GM21529 (cell line): ENCODE data around the gene ZNF628.

Source experiments
- ATAC-seq: cut with Tn5 transposase; IDR thresholded peaks from one replicate; pipeline ENCODE4 v1.9.1; 2021; ENCODE audit not compliant: unreplicated experiment

The ZNF628 gene

GRCh38 chr19:55464662-55465054 lies 11.8 kb upstream of the ZNF628 start, which contains the start of gene C19orf85:
Gene C19orf85 (minus strand): TSS chr19:55464751. CDS start chr19:55464554, 197 bp downstream.
- no peak for ATAC-seq

GRCh38 chr19:55465460-55466240 lies 10.8 kb upstream of the ZNF628 start:
- ATAC-seq, result no peak

GRCh38 chr19:55466241-55466614 lies 10.2 kb upstream of the ZNF628 start:
- no peak for ATAC-seq

GRCh38 chr19:55467236-55468053 lies 9.0 kb upstream of the ZNF628 start:
- no peak for ATAC-seq

GRCh38 chr19:55468054-55468393 lies 8.4 kb upstream of the ZNF628 start:
- no peak for ATAC-seq

GRCh38 chr19:55471266-55471665 lies 5.2 kb upstream of the ZNF628 start:
- no peak for ATAC-seq

GRCh38 chr19:55472463-55472862 lies 4.0 kb upstream of the ZNF628 start:
- ATAC-seq, result no peak

- ATAC-seq, result no peak
Observed at GRCh38 chr19:55473225-55474012, 3.0 kb upstream of the ZNF628 start.

- ATAC-seq, result no peak
Observed at GRCh38 chr19:55474269-55475265, 1.9 kb upstream of the ZNF628 start.

GRCh38 chr19:55477905-55478304 lies 1.5 kb downstream of the ZNF628 start:
- ATAC-seq, result no peak

GRCh38 chr19:55478364-55478763 lies 1.9 kb downstream of the ZNF628 start:
- no peak for ATAC-seq

GRCh38 chr19:55479045-55479444 lies 2.6 kb downstream of the ZNF628 start:
- ATAC-seq, result no peak

- no peak for ATAC-seq
Observed at GRCh38 chr19:55479451-55480230, 3.2 kb downstream of the ZNF628 start.

- ATAC-seq, result no peak
Observed at GRCh38 chr19:55481148-55481793, 4.9 kb downstream of the ZNF628 start.

- ATAC-seq, result no peak
Observed at GRCh38 chr19:55481794-55482155, 5.4 kb downstream of the ZNF628 start.

- ATAC-seq, result no peak
Observed at GRCh38 chr19:55482156-55482961, 5.9 kb downstream of the ZNF628 start.

- no peak for ATAC-seq
Observed at GRCh38 chr19:55482967-55483705, 6.7 kb downstream of the ZNF628 start.
